ENCODE measurements around the gene PCDHB15.
"Not testable (repeated sequence)": the region's sequence is repeated elsewhere in the genome, so short reads cannot be mapped to it uniquely, and the experiment has no call there.

Gene PCDHB15

DNA sequence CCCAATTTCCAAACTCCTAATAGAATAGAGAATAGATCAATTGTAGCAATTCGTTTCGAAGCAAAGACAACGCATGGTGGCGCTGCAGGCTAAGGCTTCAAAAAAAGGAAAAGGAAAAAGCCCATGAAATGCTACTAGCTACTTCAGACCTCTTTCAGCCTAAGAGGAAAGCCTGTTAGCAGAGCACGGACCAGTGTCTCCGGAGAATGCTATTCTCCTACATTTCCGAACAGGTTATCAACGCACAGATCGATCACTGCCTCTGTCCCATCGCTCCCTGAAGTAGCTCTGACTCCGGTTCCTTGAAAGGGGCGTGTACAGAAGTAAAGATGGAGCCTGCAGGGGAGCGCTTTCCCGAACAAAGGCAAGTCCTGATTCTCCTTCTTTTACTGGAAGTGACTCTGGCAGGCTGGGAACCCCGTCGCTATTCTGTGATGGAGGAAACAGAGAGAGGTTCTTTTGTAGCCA lies at the start of gene PCDHB15:
Gene PCDHB15 (plus strand): TSS at position 146 of the 468 bp plus-strand sequence. CDS start 184 bp downstream, at position 330.
- DNase-seq = peak; percentile 68

DNA sequence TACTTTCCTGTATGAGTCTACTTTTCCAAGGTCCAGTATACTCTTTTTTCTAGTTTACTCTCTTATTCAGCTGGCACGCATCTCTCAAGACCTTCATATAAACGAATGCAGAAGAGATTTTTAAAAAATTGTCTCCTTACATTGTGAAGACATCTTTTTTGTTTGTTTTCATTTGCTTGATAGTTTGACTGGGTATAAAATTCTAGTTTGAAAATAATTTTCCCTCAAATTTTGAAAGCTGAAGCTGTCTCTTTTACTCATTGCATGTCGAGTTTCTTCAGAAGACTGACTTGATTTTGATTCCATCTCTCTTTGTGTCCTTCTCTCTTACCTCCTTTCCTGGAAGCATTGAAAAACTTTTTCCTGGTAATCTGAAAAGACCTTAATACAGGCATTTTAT lies 48.8 kb upstream of the PCDHB15 start:
- no peak for DNase-seq

GRCh38 chr5:141199359-141200235 lies 45.6 kb upstream of the PCDHB15 start, which contains the start of gene PCDHB11:
Gene PCDHB11, plus strand, starts transcription at chr5:141199627. Its CDS starts 148 bp downstream, at chr5:141199775.
- peak; percentile 85 for DNase-seq

DNA sequence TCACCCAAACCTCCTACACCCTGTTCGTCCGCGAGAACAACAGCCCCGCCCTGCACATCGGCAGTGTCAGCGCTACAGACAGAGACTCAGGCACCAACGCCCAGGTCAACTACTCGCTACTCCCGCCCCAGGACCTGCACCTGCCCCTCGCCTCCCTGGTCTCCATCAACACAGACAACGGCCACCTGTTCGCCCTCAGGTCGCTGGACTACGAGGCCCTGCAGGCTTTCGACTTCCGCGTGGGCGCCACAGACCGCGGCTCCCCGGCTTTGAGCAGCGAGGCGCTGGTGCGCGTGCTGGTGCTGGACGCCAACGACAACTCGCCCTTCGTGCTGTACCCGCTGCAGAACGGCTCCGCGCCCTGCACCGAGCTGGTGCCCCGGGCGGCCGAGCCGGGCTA lies 44.1 kb upstream of the PCDHB15 start:
- not testable (repeated sequence) for DNase-seq

DNA sequence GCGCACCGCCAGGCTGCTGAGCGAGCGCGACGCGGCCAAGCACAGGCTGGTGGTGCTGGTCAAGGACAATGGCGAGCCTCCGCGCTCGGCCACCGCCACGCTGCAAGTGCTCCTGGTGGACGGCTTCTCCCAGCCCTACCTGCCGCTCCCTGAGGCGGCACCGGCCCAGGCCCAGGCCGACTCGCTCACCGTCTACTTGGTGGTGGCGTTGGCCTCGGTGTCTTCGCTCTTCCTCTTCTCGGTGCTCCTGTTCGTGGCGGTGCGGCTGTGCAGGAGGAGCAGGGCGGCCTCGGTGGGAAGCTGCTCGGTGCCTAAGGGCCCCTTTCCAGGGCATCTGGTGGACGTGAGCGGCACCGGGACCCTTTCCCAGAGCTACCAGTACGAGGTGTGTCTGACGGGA lies 43.5 kb upstream of the PCDHB15 start:
- DNase-seq = not testable (repeated sequence)

DNA sequence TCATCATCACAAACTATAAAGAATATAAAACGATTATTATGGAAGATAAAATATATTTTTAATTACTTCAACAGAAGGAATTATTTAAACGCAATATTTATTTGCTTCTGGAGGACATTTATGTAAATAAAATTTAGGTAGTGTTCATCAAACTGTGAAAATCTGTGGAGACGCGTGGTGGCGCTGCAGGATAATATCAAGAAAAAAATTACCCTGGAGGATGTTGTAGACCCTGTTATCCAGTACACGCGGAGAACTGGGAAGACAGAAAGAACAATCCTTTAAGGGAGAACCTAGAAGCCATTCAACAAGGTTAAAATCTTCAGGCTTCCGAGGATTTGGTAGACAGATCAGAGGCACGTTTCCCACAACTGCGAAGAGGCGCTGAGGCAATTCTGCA lies 36.7 kb upstream of the PCDHB15 start, which contains the start of gene PCDHB12:
Gene PCDHB12 (plus strand): TSS at position 242 of the 400 bp plus-strand sequence. CDS start 189 bp downstream, outside the sequence.
- DNase-seq = peak; percentile 79

- not testable (repeated sequence) for DNase-seq
Measured at GRCh38 chr5:141210281-141210680, 34.9 kb upstream of the PCDHB15 start.

- not testable (repeated sequence) for DNase-seq
Measured at GRCh38 chr5:141210849-141211248, 34.3 kb upstream of the PCDHB15 start.

DNA sequence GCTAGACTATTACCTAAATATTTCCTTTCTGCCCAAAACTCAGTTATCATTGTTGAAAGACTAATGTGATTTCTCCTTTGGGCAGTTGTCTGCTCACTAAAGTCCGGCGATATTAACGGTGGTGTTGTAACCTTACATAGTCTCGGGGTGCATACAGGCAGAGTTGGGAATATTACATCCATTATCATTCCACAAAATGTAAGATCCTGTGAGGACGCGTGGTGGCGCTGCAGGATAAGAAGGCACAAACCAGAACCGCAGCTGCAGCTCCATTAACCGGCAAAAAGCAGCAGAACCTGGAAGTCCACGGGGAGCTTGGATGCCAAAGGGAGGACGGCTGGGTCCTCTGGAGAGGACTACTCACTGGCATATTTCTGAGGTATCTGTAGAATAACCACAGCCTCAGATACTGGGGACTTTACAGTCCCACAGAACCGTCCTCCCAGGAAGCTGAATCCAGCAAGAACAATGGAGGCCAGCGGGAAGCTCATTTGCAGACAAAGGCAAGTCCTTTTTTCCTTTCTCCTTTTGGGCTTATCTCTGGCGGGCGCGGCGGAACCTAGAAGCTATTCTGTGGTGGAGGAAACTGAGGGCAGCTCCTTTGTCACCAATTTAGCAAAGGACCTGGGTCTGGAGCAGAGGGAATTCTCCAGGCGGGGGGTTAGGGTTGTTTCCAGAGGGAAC lies 31.4 kb upstream of the PCDHB15 start, which contains the start of gene PCDHB13:
Gene PCDHB13 (plus strand): TSS at position 264 of the 684 bp plus-strand sequence. CDS start 205 bp downstream, at position 469.
- peak; percentile 15 for DNase-seq

DNA sequence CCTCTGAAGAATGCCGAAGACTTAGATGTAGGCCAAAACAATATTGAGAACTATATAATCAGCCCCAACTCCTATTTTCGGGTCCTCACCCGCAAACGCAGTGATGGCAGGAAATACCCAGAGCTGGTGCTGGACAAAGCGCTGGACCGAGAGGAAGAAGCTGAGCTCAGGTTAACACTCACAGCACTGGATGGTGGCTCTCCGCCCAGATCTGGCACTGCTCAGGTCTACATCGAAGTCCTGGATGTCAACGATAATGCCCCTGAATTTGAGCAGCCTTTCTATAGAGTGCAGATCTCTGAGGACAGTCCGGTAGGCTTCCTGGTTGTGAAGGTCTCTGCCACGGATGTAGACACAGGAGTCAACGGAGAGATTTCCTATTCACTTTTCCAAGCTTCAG lies 30.6 kb upstream of the PCDHB15 start:
- DNase-seq = not testable (repeated sequence)

DNA sequence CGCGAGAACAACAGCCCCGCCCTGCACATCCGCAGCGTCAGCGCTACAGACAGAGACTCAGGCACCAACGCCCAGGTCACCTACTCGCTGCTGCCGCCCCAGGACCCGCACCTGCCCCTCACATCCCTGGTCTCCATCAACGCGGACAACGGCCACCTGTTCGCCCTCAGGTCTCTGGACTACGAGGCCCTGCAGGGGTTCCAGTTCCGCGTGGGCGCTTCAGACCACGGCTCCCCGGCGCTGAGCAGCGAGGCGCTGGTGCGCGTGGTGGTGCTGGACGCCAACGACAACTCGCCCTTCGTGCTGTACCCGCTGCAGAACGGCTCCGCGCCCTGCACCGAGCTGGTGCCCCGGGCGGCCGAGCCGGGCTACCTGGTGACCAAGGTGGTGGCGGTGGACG lies 29.7 kb upstream of the PCDHB15 start:
- DNase-seq = not testable (repeated sequence)

DNA sequence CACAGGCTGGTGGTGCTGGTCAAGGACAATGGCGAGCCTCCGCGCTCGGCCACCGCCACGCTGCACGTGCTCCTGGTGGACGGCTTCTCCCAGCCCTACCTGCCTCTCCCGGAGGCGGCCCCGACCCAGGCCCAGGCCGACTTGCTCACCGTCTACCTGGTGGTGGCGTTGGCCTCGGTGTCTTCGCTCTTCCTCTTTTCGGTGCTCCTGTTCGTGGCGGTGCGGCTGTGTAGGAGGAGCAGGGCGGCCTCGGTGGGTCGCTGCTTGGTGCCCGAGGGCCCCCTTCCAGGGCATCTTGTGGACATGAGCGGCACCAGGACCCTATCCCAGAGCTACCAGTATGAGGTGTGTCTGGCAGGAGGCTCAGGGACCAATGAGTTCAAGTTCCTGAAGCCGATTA lies 29.2 kb upstream of the PCDHB15 start:
- not testable (repeated sequence) for DNase-seq

DNA sequence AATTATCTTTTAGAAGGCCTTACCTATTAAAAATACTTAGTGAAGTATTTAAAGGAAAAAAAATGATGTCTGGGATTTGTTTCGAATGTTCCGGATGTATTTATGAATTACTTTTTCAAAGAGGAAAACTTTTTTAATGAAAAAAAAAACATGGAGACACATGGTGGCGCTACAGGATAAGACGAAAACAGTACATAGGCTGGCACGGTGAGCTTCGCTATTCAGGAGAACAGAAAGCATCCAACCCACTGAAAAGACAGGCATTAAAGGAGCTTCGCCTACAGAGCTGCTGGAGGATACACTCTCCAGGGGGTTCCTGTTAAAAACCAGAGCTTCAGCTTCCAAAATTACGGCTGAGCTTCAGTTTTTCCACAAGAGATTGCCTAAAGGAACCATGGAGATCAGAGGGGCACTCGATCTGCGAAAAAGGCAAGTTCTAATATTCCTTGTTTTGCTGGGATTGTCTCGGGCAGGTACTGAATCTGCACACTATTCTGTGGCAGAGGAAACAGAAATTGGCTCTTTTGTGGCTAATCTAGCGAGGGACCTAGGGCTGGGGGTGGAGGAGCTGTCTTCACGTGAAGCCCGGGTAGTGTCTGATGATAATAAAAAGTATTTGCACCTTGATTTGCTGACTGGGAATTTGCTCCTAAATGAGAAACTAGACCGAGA lies 21.9 kb upstream of the PCDHB15 start, which contains the start of gene PCDHB14:
Gene PCDHB14 (plus strand): TSS at position 232 of the 672 bp plus-strand sequence. CDS start 163 bp downstream, at position 395.
- peak; percentile 82 for DNase-seq

- not testable (repeated sequence) for DNase-seq
Measured at GRCh38 chr5:141224844-141225243, 20.4 kb upstream of the PCDHB15 start.

DNA sequence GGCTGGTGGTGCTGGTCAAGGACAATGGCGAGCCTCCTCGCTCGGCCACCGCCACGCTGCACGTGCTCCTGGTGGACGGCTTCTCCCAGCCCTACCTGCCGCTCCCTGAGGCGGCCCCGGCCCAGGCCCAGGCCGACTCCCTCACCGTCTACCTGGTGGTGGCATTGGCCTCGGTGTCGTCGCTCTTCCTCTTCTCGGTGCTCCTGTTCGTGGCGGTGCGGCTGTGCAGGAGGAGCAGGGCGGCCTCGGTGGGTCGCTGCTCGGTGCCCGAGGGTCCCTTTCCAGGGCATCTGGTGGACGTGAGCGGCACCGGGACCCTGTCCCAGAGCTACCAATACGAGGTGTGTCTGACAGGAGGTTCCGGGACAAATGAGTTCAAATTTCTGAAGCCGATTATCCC lies 19.8 kb upstream of the PCDHB15 start:
- not testable (repeated sequence) for DNase-seq

- DNase-seq = peak; percentile 62
Measured at GRCh38 chr5:141234109-141234667, 11.0 kb upstream of the PCDHB15 start.

DNA sequence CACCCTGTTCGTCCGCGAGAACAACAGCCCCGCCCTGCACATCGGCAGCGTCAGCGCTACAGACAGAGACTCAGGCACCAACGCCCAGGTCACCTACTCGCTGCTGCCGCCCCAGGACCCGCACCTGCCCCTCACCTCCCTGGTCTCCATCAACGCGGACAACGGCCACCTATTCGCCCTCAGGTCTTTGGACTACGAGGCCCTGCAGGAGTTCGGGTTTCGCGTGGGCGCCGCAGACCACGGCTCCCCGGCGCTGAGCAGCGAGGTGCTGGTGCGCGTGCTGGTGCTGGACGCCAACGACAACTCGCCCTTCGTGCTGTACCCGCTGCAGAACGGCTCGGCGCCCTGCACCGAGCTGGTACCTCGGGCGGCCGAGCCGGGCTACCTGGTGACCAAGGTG lies 9.3 kb upstream of the PCDHB15 start:
- not testable (repeated sequence) for DNase-seq

- DNase-seq = no peak
Measured at GRCh38 chr5:141236516-141237313, 8.5 kb upstream of the PCDHB15 start.

- DNase-seq = no peak
Measured at GRCh38 chr5:141241496-141241895, 3.7 kb upstream of the PCDHB15 start.

DNA sequence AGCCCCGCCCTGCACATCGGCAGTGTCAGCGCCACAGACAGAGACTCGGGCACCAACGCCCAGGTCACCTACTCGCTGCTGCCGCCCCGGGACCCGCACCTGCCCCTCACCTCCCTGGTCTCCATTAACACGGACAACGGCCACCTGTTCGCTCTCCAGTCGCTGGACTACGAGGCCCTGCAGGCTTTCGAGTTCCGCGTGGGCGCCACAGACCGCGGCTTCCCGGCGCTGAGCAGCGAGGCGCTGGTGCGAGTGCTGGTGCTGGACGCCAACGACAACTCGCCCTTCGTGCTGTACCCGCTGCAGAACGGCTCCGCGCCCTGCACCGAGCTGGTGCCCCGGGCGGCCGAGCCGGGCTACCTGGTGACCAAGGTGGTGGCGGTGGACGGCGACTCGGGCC lies 1.8 kb downstream of the PCDHB15 start:
- DNase-seq = not testable (repeated sequence)

DNA sequence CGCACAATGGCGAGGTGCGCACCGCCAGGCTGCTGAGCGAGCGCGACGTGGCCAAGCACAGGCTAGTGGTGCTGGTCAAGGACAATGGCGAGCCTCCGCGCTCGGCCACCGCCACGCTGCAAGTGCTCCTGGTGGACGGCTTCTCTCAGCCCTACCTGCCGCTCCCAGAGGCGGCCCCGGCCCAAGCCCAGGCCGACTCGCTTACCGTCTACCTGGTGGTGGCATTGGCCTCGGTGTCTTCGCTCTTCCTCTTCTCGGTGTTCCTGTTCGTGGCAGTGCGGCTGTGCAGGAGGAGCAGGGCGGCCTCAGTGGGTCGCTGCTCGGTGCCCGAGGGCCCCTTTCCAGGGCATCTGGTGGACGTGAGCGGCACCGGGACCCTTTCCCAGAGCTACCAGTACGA lies 2.2 kb downstream of the PCDHB15 start:
- DNase-seq = not testable (repeated sequence)
